Measurements from ENCODE around the gene RHBDD1. TPM values are rescaled to one million over a fixed set of nuclear protein-coding genes. Genes with fewer than 3 reads are reported as not detected.

The RHBDD1 gene
- total RNA-seq, 1 experiment from 2014 or later = 3.9 TPM

DNA sequence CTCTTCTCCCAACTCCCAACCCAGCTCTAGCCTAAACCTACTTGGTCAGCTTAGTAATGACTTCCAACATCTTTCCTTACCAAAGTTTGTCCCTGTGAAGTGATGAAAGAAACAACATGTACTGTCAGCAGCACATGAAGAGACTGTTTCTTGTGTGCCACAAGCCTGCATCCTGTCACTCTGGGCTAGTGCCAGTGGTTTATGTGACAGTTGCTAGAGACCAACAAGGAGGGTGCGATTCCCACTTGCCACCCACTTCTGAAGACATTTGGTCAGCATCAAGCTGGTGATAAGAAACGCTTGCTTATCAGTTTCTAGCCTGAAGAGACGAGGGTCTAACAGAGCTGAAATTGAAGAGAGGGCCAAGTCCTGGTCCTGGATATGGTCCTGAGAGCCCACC, 195.5 kb downstream of the RHBDD1 start:
- DNase-seq (ENCODE audit: low spot score) = no peak

GRCh38 chr2:227033471-227034148, 197.8 kb downstream of the RHBDD1 start:
- DNase-seq (ENCODE audit: low spot score) = peak; percentile 13

DNA sequence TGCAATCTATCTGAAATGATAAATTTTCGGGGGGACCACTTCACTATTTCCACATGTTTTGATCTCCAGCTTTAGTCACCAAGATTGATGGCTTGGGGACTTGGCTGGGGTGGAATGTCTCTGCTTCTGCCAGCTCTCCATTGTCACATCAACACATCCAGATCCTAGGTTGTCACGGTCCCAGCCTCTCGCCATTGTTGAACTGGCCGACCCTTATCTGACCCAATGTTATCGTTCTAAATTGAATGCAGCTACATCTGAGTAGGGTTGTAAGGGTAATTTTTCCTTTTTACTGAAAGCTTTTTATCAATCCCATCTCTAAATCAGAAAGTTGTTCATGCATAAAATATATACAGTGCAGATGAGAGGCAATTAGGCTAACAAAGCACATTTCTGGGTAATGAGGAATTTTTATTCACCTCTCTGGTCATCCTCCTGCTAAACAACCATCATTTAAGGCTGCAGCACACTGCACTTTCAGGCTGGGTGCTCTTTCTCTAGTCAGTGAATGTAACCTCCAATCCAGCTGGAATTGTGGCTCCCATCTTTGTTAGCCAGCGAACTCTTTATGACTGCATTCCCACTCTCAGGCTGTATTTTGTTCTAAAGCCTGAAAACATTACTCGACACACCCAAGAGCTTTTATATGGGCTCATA, 200.0 kb downstream of the RHBDD1 start:
- DNase-seq (ENCODE audit: low spot score) = no peak

DNA sequence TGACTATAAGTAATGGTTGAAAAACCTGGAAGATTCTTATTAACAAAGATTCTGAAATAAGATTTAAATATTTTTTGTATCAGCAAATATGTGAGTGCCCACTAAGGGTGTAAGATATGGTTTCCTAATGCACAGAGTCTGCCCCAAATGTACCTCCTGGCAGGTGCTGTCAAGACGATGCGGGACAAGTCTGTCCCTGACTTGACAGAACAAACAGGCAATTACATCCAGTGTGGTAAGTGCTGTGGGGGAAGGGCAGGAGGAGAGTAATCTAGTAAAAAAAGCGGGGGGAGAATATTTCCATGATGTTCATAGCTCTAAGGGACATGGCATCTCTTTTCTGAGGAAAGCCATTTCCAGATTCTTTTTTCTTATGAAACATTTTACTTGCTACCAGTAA, 200.7 kb downstream of the RHBDD1 start:
- DNase-seq (ENCODE audit: low spot score) = no peak

GRCh38 chr2:227038550-227039189, 202.8 kb downstream of the RHBDD1 start:
- no peak for DNase-seq (ENCODE audit: low spot score)

DNA sequence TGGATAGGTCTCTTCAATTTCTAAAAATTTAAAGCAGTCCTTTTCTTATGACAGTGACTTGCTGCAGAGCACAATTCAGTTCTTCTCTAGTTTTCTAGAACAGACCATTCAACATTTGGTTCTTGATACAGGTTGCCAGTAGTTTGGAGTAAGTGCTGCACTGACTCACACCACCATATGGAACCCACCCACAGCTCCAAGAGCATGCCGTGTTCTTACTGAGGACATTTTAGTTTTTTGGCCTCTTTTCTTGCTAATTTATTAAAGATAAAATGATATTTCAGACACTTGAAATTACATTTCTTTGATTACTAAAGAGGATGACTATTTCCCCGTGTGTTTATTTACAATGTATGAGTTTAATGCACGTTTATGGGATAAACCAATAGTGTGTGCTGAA, 208.1 kb downstream of the RHBDD1 start:
- DNase-seq (ENCODE audit: low spot score) = no peak

Other genes starting within 250 kb of the RHBDD1 start
- 6.6 and 7.0 TPM in 2 replicates for gene IRS1, start 36.2 kb upstream of the RHBDD1 start, total RNA-seq (2014; rRNA removed; shearing (Covaris generic))

Data from A172 (cell line).